ENCODE data around the gene GPR35. TPM values are rescaled to one million over a fixed set of nuclear protein-coding genes. Genes with fewer than 3 reads are reported as not detected.
A peak's percentile ranks its signal among the peaks of the same experiment; 100 is the strongest.

The GPR35 gene
- total and polyA plus RNA-seq, 2 of the 13 experiments (the other 11 are each of a cell fraction or from before 2014, with no cell fraction given) = 27.1 to 44.2 TPM

GRCh38 chr2:240581811-240582210 is 43.5 kb upstream of the GPR35 start:
- in situ Hi-C loops (cut with HindIII; ENCODE audit: extremely low pct_ligation_motif_present, low pct_unique_long_range_greater_than_20kb) (no loop called here), intact Hi-C loops (cut with micrococcal nuclease; ENCODE audit: unreplicated experiment) (loop anchor here (2.0 kb wide), 1 partner anchor 15 kb away; no protein-coding TSS in a partner anchor)
- TF ChIP-seq ZNF264 (CRISPR knock-in tag; IDR thresholded peaks at IDR 0.05) = no peak
- 0 out of 2 replicates have a peak, but pooled peaks have one; percentile 7 for TF ChIP-seq ZNF564 (CRISPR knock-in tag; IDR thresholded peaks at IDR 0.05)
- Histone ChIP-seq H3K36me3 (replicated peaks in 1 of 2; ENCODE audit: control insufficient read depth in 1 of 2, insufficient read depth in 2 of 2, low read length in 2 of 2) (peaks cover 3 to 5% of the 10 kb centered on the region in 2 experiments; a peak in 2 of 5 replicates), H3K4me3 (replicated peaks in 1 of 3; ENCODE audit: insufficient read depth in 1 of 3, low read depth in 2 of 3, low read length in 3 of 3) (no peak overlapping the region), H3K27me3 (ENCODE audit: control insufficient read depth in 1 of 2, insufficient read depth in 2 of 2, low read length in 2 of 2) (peaks cover 0 to 4% of the 10 kb centered on the region in 2 experiments; a peak in 1 of 5 replicates), H3K9ac (ENCODE audit: insufficient read depth, low read depth, low read length) (no peak overlapping the region), H3K79me2 (ENCODE audit: insufficient read depth, low read length) (peaks cover 51% of the 10 kb centered on the region), H3K4me2 (ENCODE audit: low read depth, low read length) (no peak overlapping the region), H3K4me1 (ENCODE audit: insufficient read depth, low read length) (peaks cover 67% of the 10 kb centered on the region), H3K9me3 (ENCODE audit: low read length) (no peaks in the 10 kb centered on the region), H2AFZ (ENCODE audit: low read length) (no peak overlapping the region), H4K20me1 (ENCODE audit: insufficient read depth, low read length) (peaks cover 17% of the 10 kb centered on the region; the same call in 1 of the 2 replicates), H3K27ac (ENCODE audit: extremely low read length, insufficient read depth, low read length) (no peak overlapping the region)
- ATAC-seq = no peak
- FAIRE-seq = no peak
- DNase-seq (ENCODE audit: low spot score) = no peak
- WGBS (ENCODE audit: low lambda C conversion rate) = 94% methylated on average over 5 of the region's 5 CpGs
- POLR2A ChIA-PET = interaction anchor here (1.4 to 2.5 kb wide), 2 partner anchors 16 to 21 kb away, joined by 4 to 9 read pairs; no protein-coding TSS in a partner anchor
- no TSS peak for BruUV-seq (replicated peaks)
- CTCF ChIA-PET (ENCODE audit: low intra/inter-chr PET ratio, low total read pairs) = no interaction called here

GRCh38 chr2:240582781-240583180 is 42.5 kb upstream of the GPR35 start:
- in situ Hi-C loops (cut with HindIII; ENCODE audit: extremely low pct_ligation_motif_present, low pct_unique_long_range_greater_than_20kb) = no loop called here
- POLR2A ChIA-PET = interaction anchor here (1.4 to 2.5 kb wide), 2 partner anchors 17 to 22 kb away, joined by 4 to 9 read pairs; no protein-coding TSS in a partner anchor
- intact Hi-C loops (cut with micrococcal nuclease; ENCODE audit: unreplicated experiment) = no loop called here
- DNase-seq (ENCODE audit: low spot score) (no peak), ATAC-seq (no peak), FAIRE-seq (no peak)
- peaks cover 72% of the 10 kb centered on the region for H3K4me1 ChIP-seq (ENCODE audit: insufficient read depth, low read length)
- H2AFZ ChIP-seq (ENCODE audit: low read length) = no peak overlapping the region
- peaks cover 2 to 3% of the 10 kb centered on the region in 2 experiments; a peak in 1 of 5 replicates for H3K36me3 ChIP-seq (replicated peaks in 1 of 2; ENCODE audit: control insufficient read depth in 1 of 2, insufficient read depth in 2 of 2, low read length in 2 of 2)
- H3K79me2 ChIP-seq (ENCODE audit: insufficient read depth, low read length) = peaks cover 60% of the 10 kb centered on the region
- no peak overlapping the region for H3K9ac ChIP-seq (ENCODE audit: insufficient read depth, low read depth, low read length)
- CTCF ChIA-PET (ENCODE audit: low intra/inter-chr PET ratio, low total read pairs) = no interaction called here
- H3K4me3 ChIP-seq (replicated peaks in 1 of 3; ENCODE audit: insufficient read depth in 1 of 3, low read depth in 2 of 3, low read length in 3 of 3) = no peak overlapping the region
- no peaks in the 10 kb centered on the region for H3K9me3 ChIP-seq (ENCODE audit: low read length)
- no peak overlapping the region for H3K27ac ChIP-seq (ENCODE audit: extremely low read length, insufficient read depth, low read length)
- BruUV-seq (replicated peaks) = no TSS peak
- peaks cover 19% of the 10 kb centered on the region; the same call in 1 of the 2 replicates for H4K20me1 ChIP-seq (ENCODE audit: insufficient read depth, low read length)
- 90% methylated on average over 3 of the region's 3 CpGs for WGBS (ENCODE audit: low lambda C conversion rate)
- no peak overlapping the region for H3K4me2 ChIP-seq (ENCODE audit: low read depth, low read length)
- peaks cover 0 to 4% of the 10 kb centered on the region in 2 experiments; a peak in 1 of 5 replicates for H3K27me3 ChIP-seq (ENCODE audit: control insufficient read depth in 1 of 2, insufficient read depth in 2 of 2, low read length in 2 of 2)
- TF ChIP-seq SYNCRIP (IDR thresholded peaks at IDR 0.05; ENCODE audit: insufficient read depth, low read depth, low read length) (no peak), ZNF572 (CRISPR knock-in tag; IDR thresholded peaks at IDR 0.05) (no peak), MXD1 (CRISPR knock-in tag; IDR thresholded peaks at IDR 0.05) (no peak), HIC2 (CRISPR knock-in tag; IDR thresholded peaks at IDR 0.05; ENCODE audit: low read depth) (no peak), ZNF10 (CRISPR knock-in tag; IDR thresholded peaks at IDR 0.05; ENCODE audit: borderline replicate concordance, low read depth) (no peak), ZNF468 (CRISPR knock-in tag; IDR thresholded peaks at IDR 0.05) (no peak), FOXP4 (CRISPR knock-in tag; IDR thresholded peaks at IDR 0.05) (no peak), CENPT (CRISPR knock-in tag; IDR thresholded peaks at IDR 0.05; ENCODE audit: low read depth) (no peak)
